ENCODE data around the gene CNTNAP2. TPM values are rescaled to one million over a fixed set of nuclear protein-coding genes. Genes with fewer than 3 reads are reported as not detected.

The CNTNAP2 gene
- total and polyA plus RNA-seq, 2 of the 8 experiments (the other 6 are each of a cell fraction or from before 2014, with no cell fraction given) = 27.9 to 71.0 TPM

DNA sequence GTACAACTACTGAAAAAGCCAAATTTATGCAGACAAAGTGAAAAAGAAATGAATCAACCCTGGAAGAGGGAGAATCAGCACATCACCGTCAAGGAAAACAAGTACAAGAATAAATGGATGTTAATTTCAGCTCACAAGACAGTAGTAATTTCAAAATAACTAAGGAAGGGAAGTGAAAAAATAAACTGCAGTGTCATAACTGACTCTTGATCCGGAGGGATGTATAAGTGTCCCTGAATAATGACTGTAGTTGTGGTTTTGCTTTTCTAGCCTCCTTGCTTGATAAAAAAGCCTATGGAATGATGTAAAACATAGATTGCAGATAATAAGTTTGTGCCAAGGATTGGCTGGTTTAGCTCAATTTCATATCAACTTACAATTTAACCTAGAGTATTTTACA lies 1752.9 kb downstream of the CNTNAP2 start:
- Histone ChIP-seq H4K91ac (replicated peaks; ENCODE audit: insufficient read length, low read length) (no peak overlapping the region), H2AK5ac (ENCODE audit: low read depth, low read length) (no peak overlapping the region), H2BK5ac (ENCODE audit: low read depth, low read length) (no peak overlapping the region), H3K18ac (ENCODE audit: extremely low read depth, low read length) (no peak overlapping the region), H3K23ac (ENCODE audit: insufficient read length) (no peak overlapping the region), H2BK20ac (ENCODE audit: low read length) (no peak overlapping the region), H3K79me2 (ENCODE audit: control insufficient read depth in 1 of 2, insufficient read depth in 2 of 2, low read length in 2 of 2) (no peaks in the 10 kb centered on the region), H3K27ac (ENCODE audit: low read depth, low read length) (no peak overlapping the region), H3K23me2 (ENCODE audit: low read depth, low read length) (no peaks in the 10 kb centered on the region), H2BK15ac (ENCODE audit: low read length) (no peak overlapping the region), H3K4me1 (replicated peaks in 1 of 4; ENCODE audit: control insufficient read depth in 3 of 4, insufficient read depth in 4 of 4, low read length in 3 of 4) (no peaks in the 10 kb centered on the region), H3K14ac (ENCODE audit: insufficient read length) (no peak overlapping the region), H3K4ac (replicated peaks; ENCODE audit: insufficient read length, low read depth, low read length) (no peak overlapping the region), H3K9ac (replicated peaks in 1 of 4; ENCODE audit: extremely low read depth in 1 of 4, low read depth in 3 of 4, low read length in 3 of 4) (no peak overlapping the region), H4K20me1 (replicated peaks in 1 of 2; ENCODE audit: control insufficient read depth in 1 of 2, insufficient read depth in 2 of 2, low read length in 2 of 2) (no peaks in the 10 kb centered on the region), H2BK120ac (replicated peaks; ENCODE audit: low read depth, low read length) (no peak overlapping the region), H3K36me3 (ENCODE audit: control insufficient read depth in 2 of 4, insufficient read depth in 4 of 4, low read length in 3 of 4) (no peaks in the 10 kb centered on the region), H3K56ac (replicated peaks; ENCODE audit: insufficient read length, low read depth, low read length) (no peak overlapping the region), H3K9me3 (ENCODE audit: insufficient read depth in 2 of 2, low read depth in 1 of 2, low read length in 1 of 2) (peaks cover 0 to 6% of the 10 kb centered on the region in 2 experiments; a peak in 1 of 4 replicates), H3K4me2 (ENCODE audit: insufficient read depth in 1 of 2, low read depth in 2 of 2, low read length in 2 of 2) (no peak overlapping the region), H3K79me1 (ENCODE audit: low read depth, low read length) (no peaks in the 10 kb centered on the region), H4K8ac (ENCODE audit: extremely low read depth, insufficient read depth, low read length) (no peak overlapping the region), H4K5ac (ENCODE audit: insufficient read length, low read depth, low read length) (no peak overlapping the region), H2BK12ac (ENCODE audit: low read depth, low read length) (no peak overlapping the region), H3K27me3 (replicated peaks in 1 of 4; ENCODE audit: control insufficient read depth in 3 of 4, extremely low read depth in 1 of 4, insufficient read depth in 3 of 4, low read length in 3 of 4) (no peaks in the 10 kb centered on the region), H3K4me3 (ENCODE audit: extremely low read depth in 1 of 4, insufficient read depth in 2 of 4, low read depth in 3 of 4, low read length in 4 of 4) (no peak overlapping the region), H2AFZ (ENCODE audit: low read length) (no peak overlapping the region)
- CTCF ChIA-PET (ENCODE audit: partially characterized antibody) = interaction anchor here (0.6 to 1.5 kb wide), 3 partner anchors 10 to 437 kb away, joined by 3 read pairs; no protein-coding TSS in a partner anchor
- FAIRE-seq (no peak), DNase-seq (ENCODE audit: low read depth in 1 of 2, low spot score in 2 of 2) (no peak)
- TF ChIP-seq NANOG (IDR thresholded peaks at IDR 0.05; ENCODE audit: insufficient read depth, low read depth, low read length, poor library complexity, severe bottlenecking) = no peak
- TF ChIP-seq TCF12 (IDR thresholded peaks at IDR 0.05; ENCODE audit: low read depth, low read length) = no peak
- no peak for TF ChIP-seq POLR2AphosphoS5 (IDR thresholded peaks at IDR 0.05; ENCODE audit: low read depth, low read length)
- TF ChIP-seq RXRA (IDR thresholded peaks at IDR 0.05; ENCODE audit: insufficient read depth, low read depth, low read length) = no peak
- no peak for TF ChIP-seq GTF2F1 (IDR thresholded peaks at IDR 0.05; ENCODE audit: borderline replicate concordance, low read depth, low read length)
- TF ChIP-seq KDM4A (IDR thresholded peaks at IDR 0.05; ENCODE audit: low read depth, low read length, severe bottlenecking) = no peak
- no peak for TF ChIP-seq EP300 (IDR thresholded peaks at IDR 0.05; ENCODE audit: borderline replicate concordance in 1 of 2, low read depth in 2 of 2, low read length in 2 of 2)
- no peak for TF ChIP-seq GABPA (IDR thresholded peaks at IDR 0.05; ENCODE audit: borderline replicate concordance, insufficient read depth, low read length)
- POLR2A ChIA-PET (ENCODE audit: partially characterized antibody) = no interaction called here
- WGBS, 2 experiments (ENCODE audit: extremely low coverage in 1 of 2, insufficient coverage in 1 of 2, insufficient read length in 1 of 2, insufficient replicate concordance in 2 of 2, low coverage in 1 of 2, low lambda C conversion rate in 2 of 2, missing lambda C conversion rate in 1 of 2) = 78% methylated on average over 2 of the region's 2 CpGs; no CpG with 5 or more reads in 1 of the 2 experiments
